Endothelial cell of umbilical vein (primary cell): Measurements from ENCODE around the gene CACNA1C. TPM values are rescaled to one million over a fixed set of nuclear protein-coding genes. Genes with fewer than 3 reads are reported as not detected.

Experiments used
- BruUV-seq: library from RNA; stranded (reverse); fragments of 400-500 nt; replicated peaks from 2 replicates; lab custom pipeline; 2021; lab: Mats Ljungman, UMichigan
- CTCF ChIA-PET: fragments of 300-600, 350-600 bp; sonication (Branson Sonifier 250); formaldehyde crosslinking; loops from one replicate; lab custom pipeline; 2021; ENCODE audit warnings: antibody characterized with exemption, inconsistent platforms; lab: Charles Lee
- POLR2A ChIA-PET: fragments of 300-600, 350-600 bp; sonication (Branson Sonifier 250); formaldehyde crosslinking; loops from one replicate; lab custom pipeline; 2021; ENCODE audit warnings: antibody characterized with exemption, inconsistent platforms; lab: Charles Lee
- DNase-seq: peaks from one replicate; pipeline ENCODE4 v3.0.0-alpha.2; 2011; ENCODE audit warnings: low read depth, low spot score
- FAIRE-seq: peaks from 2 replicates; lab custom pipeline; 2011; peaks lifted over from hg19 to GRCh38; lab: Jason Lieb, UNC
- H2AFZ ChIP-seq: 2 replicates; pipeline ENCODE4 v1.6.0; 2012; ENCODE audit warnings: low read depth, low read length, control low read depth, inconsistent platforms
- H3K27ac ChIP-seq: 2 replicates; pipeline ENCODE4 v1.5.1; 2011; ENCODE audit warnings: low read depth, mild to moderate bottlenecking, control low read depth, low read length, moderate library complexity; ENCODE audit not compliant: insufficient read depth
- H3K27me3 ChIP-seq, 2 experiments: 2 replicates each; pipeline versions ENCODE4 v1.6.0 to v1.6.1; 2011; ENCODE audit warnings: low read length in 2 of 2, mixed read lengths in 1 of 2; ENCODE audit not compliant: control insufficient read depth in 2 of 2, insufficient read depth in 2 of 2
- H3K36me3 ChIP-seq, 2 experiments: 2 replicates in 1 of 2; 3 replicates in 1 of 2; pipeline ENCODE4 v1.5.1; 2011; ENCODE audit warnings: low read length in 2 of 2, mild to moderate bottlenecking in 1 of 2, moderate library complexity in 1 of 2; ENCODE audit not compliant: control insufficient read depth in 2 of 2, insufficient read depth in 2 of 2; ENCODE audit errors: extremely low read depth in 1 of 2
- H3K4me1 ChIP-seq: 3 replicates; pipeline ENCODE4 v1.5.1; 2011; ENCODE audit warnings: mild to moderate bottlenecking, low read length; ENCODE audit not compliant: control insufficient read depth, insufficient read depth; ENCODE audit errors: extremely low read depth
- H3K4me2 ChIP-seq: 2 replicates; pipeline ENCODE4 v1.6.1; 2011; ENCODE audit warnings: low read length, control low read depth, mixed read lengths; ENCODE audit not compliant: insufficient read depth
- H3K4me3 ChIP-seq, 3 experiments: fragments of 200-600 bp in 1 of 3; sonication (generic), shearing (Covaris generic) in 1 of 3; replicated peaks in 1 of 3; 2 replicates each; pipeline ENCODE4 v1.5.1; 2011 to 2016; ENCODE audit warnings: control low read depth in 3 of 3, low read length in 3 of 3, mild to moderate bottlenecking in 2 of 3, inconsistent platforms in 1 of 3, low read depth in 1 of 3, moderate library complexity in 1 of 3; ENCODE audit not compliant: insufficient read depth in 1 of 3
- H3K79me2 ChIP-seq: 2 replicates; pipeline ENCODE4 v1.6.0; 2012; ENCODE audit warnings: low read length, inconsistent platforms; ENCODE audit not compliant: control insufficient read depth, insufficient read depth
- H3K9ac ChIP-seq: replicated peaks from 2 replicates; pipeline ENCODE3; 2011; ENCODE audit warnings: low read length, control low read depth; ENCODE audit not compliant: insufficient read depth; ENCODE audit errors: extremely low read depth
- H3K9me1 ChIP-seq: replicated peaks from 3 replicates; pipeline ENCODE4 v1.6.0; 2011; ENCODE audit warnings: mild to moderate bottlenecking, low read length; ENCODE audit not compliant: control insufficient read depth, insufficient read depth; ENCODE audit errors: extremely low read depth
- H3K9me3 ChIP-seq: replicated peaks from 2 replicates; pipeline ENCODE4 v1.5.1; 2012; ENCODE audit warnings: low read length, inconsistent platforms; ENCODE audit not compliant: control insufficient read depth, insufficient read depth
- H4K20me1 ChIP-seq: replicated peaks from 2 replicates; pipeline ENCODE3; 2011; ENCODE audit warnings: mild to moderate bottlenecking, low read length; ENCODE audit not compliant: control insufficient read depth, insufficient read depth; ENCODE audit errors: extremely low read depth
- GATA2 ChIP-seq: IDR thresholded peaks from 2 replicates; pipeline ENCODE4 v1.7.0; 2011; ENCODE audit warnings: low read depth, mild to moderate bottlenecking, moderate library complexity, mixed read lengths, low read length; ENCODE audit not compliant: insufficient read length, insufficient read depth
- JUN ChIP-seq: IDR thresholded peaks from 2 replicates; pipeline ENCODE4 v1.6.1; 2011; ENCODE audit warnings: borderline replicate concordance, low read depth; ENCODE audit not compliant: insufficient read length, insufficient read depth
- POLR2AphosphoS5 ChIP-seq: IDR thresholded peaks from 2 replicates; pipeline ENCODE4 v1.6.1; 2012; ENCODE audit warnings: low read depth, mild to moderate bottlenecking, control low read depth, low read length, moderate library complexity; ENCODE audit not compliant: insufficient read depth
- dilution Hi-C: fragments of 300-500 bp; cut with MboI; formaldehyde crosslinking; loops from one replicate; pipeline ENCODE4 v1.15.0; 2019; ENCODE audit warnings: low sequenced_read_pairs; ENCODE audit not compliant: extremely low pct_ligation_motif_present
- intact Hi-C: fragments of 100-400 bp; cut with micrococcal nuclease; formaldehyde crosslinking; loops from one replicate; pipeline ENCODE4 v1.10.0; 2022
- polyA plus RNA-seq, 4 experiments: library from polyadenylated mRNA; depleted of rRNA in 3 of 4; stranded (reverse) in 3 of 4; unstranded in 1 of 4; fragments of >200 nt; gene quantifications; 2 replicates each; pipeline versions ENCODE4 v1.2.1 to v1.2.3, GENCODE V29; 2011 to 2012; ENCODE audit warnings: missing spikeins in 1 of 4
- total RNA-seq: library from RNA; stranded (reverse); gene quantifications from 2 replicates; pipeline ENCODE4 v1.2.3, GENCODE V29; 2021
- TF ChIP-seq, protein P1 (sequence below), 2 donors: IDR thresholded peaks; 1 replicate in 1 of 2; 2 replicates in 1 of 2; pipeline ENCODE4 v1.5.1; 2011; ENCODE audit warnings: low read length in 2 of 2, mild to moderate bottlenecking in 2 of 2, moderate library complexity in 2 of 2, control low read depth in 1 of 2, inconsistent platforms in 1 of 2, low read depth in 1 of 2; ENCODE audit not compliant: insufficient read depth in 1 of 2; ENCODE audit errors: extremely low read depth in 1 of 2

Gene CACNA1C
- total and polyA plus RNA-seq, 2 donors (not counting 3 experiments of a cell fraction or from before 2014, with no cell fraction given) = not detected

DNA sequence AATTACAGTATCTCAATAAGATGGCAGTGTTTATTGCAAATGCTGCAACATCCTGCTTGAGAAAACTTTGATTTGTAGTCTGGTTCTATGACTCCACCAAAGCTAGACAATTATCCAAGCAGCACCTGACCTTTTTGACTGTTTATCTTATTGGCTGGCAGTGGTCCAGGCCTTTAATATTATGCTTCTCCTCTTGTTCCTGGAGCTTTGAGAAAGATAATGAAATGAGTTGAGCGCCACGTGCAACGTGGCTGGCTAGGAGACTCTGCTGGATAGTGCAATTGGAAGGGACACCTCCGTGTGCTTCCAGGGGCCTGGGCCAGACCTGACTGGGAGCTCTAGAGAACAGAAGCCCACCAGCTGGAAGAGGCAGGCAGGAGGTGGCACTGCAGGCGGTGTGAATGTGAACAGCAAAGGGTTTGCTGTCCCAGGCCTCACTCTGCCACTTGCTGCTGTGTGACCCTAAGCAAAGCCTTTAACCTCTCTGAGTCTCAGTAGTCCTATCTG lies 349.3 kb downstream of the CACNA1C start:
- Histone ChIP-seq H3K9ac (no peak overlapping the region), H3K4me3 (no peak overlapping the region), H3K27me3 (no peaks in the 10 kb centered on the region), H3K4me2 (no peak overlapping the region), H3K9me1 (no peaks in the 10 kb centered on the region), H3K79me2 (no peaks in the 10 kb centered on the region), H3K4me1 (no peaks in the 10 kb centered on the region), H3K27ac (no peak overlapping the region), H4K20me1 (no peaks in the 10 kb centered on the region), H2AFZ (no peak overlapping the region), H3K36me3 (no peaks in the 10 kb centered on the region), H3K9me3 (no peaks in the 10 kb centered on the region)
- ChIA-PET CTCF (interaction anchor here (0.7 kb wide), 1 partner anchor 9 kb away, joined by 3 read pairs; no protein-coding TSS in a partner anchor), POLR2A (no interaction called here)
- intact Hi-C loops (no loop called here), dilution Hi-C loops (no loop called here)
- DNase-seq = no peak
- FAIRE-seq = no peak
- no TSS peak for BruUV-seq
- no peak for TF ChIP-seq GATA2
- TF ChIP-seq, protein P1, sequence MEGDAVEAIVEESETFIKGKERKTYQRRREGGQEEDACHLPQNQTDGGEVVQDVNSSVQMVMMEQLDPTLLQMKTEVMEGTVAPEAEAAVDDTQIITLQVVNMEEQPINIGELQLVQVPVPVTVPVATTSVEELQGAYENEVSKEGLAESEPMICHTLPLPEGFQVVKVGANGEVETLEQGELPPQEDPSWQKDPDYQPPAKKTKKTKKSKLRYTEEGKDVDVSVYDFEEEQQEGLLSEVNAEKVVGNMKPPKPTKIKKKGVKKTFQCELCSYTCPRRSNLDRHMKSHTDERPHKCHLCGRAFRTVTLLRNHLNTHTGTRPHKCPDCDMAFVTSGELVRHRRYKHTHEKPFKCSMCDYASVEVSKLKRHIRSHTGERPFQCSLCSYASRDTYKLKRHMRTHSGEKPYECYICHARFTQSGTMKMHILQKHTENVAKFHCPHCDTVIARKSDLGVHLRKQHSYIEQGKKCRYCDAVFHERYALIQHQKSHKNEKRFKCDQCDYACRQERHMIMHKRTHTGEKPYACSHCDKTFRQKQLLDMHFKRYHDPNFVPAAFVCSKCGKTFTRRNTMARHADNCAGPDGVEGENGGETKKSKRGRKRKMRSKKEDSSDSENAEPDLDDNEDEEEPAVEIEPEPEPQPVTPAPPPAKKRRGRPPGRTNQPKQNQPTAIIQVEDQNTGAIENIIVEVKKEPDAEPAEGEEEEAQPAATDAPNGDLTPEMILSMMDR (IDR thresholded peaks at IDR 0.05; ENCODE audit: extremely low read depth in 1 of 2, insufficient read depth in 1 of 2, low read depth in 1 of 2, low read length in 2 of 2) = no peak
- TF ChIP-seq POLR2AphosphoS5 = no peak
- TF ChIP-seq JUN = no peak
